HepG2 (cell line): Measurements from ENCODE around the gene CPEB3. TPM values are rescaled to one million over a fixed set of nuclear protein-coding genes. Genes with fewer than 3 reads are reported as not detected.
A peak's percentile ranks its signal among the peaks of the same experiment; 100 is the strongest.

Experiments used
- ATF7 ChIP-seq, 2 experiments: fragments of 450-650 bp in 1 of 2; sonication (generic) in 1 of 2; formaldehyde crosslinking in 1 of 2; IDR thresholded peaks; 2 replicates each; pipeline versions ENCODE4 v1.4.0 to v1.6.1; 2016 to 2020; ENCODE audit warnings: antibody characterized with exemption in 1 of 2, mild to moderate bottlenecking in 1 of 2, missing genetic modification reagents in 1 of 2
- CBFB ChIP-seq: sonication (generic); formaldehyde crosslinking; IDR thresholded peaks from 2 replicates; pipeline ENCODE4 v1.4.0; 2020; ENCODE audit warnings: missing genetic modification reagents
- KDM6A ChIP-seq: IDR thresholded peaks from 2 replicates; pipeline ENCODE4 v1.6.1; 2016; ENCODE audit warnings: low read depth
- NCOA5 ChIP-seq: sonication (generic); formaldehyde crosslinking; IDR thresholded peaks from 2 replicates; pipeline ENCODE4 v1.4.0; 2020; ENCODE audit warnings: missing genetic modification reagents
- RBFOX2 ChIP-seq: fragments of 200-400 bp; formaldehyde crosslinking; IDR thresholded peaks from 2 replicates; pipeline ENCODE4 v1.6.1; 2017; ENCODE audit warnings: low read depth, mild to moderate bottlenecking, low read length
- TMF1 ChIP-seq: sonication (generic); formaldehyde crosslinking; IDR thresholded peaks from 2 replicates; pipeline ENCODE4 v1.8.1; 2022; ENCODE audit warnings: low read depth, missing genetic modification reagents
- ZFP37 ChIP-seq: sonication (generic); formaldehyde crosslinking; IDR thresholded peaks from 2 replicates; pipeline ENCODE4 v1.4.0; 2020; ENCODE audit warnings: missing genetic modification reagents, borderline replicate concordance
- ZNF136 ChIP-seq: sonication (generic); formaldehyde crosslinking; IDR thresholded peaks from 2 replicates; pipeline ENCODE4 v1.8.1; 2022; ENCODE audit warnings: low read depth, mild to moderate bottlenecking, moderate library complexity, missing genetic modification reagents
- ZNF431 ChIP-seq: sonication (generic); formaldehyde crosslinking; IDR thresholded peaks from 2 replicates; pipeline ENCODE4 v1.9.0; 2022; ENCODE audit warnings: missing genetic modification reagents, low read depth, mild to moderate bottlenecking, borderline replicate concordance
- ZNF441 ChIP-seq: sonication (generic); formaldehyde crosslinking; IDR thresholded peaks from 2 replicates; pipeline ENCODE4 v1.7.0; 2021; ENCODE audit warnings: missing genetic modification reagents, borderline replicate concordance
- ZNF550 ChIP-seq: sonication (generic); formaldehyde crosslinking; IDR thresholded peaks from 2 replicates; pipeline ENCODE4 v1.4.0; 2020; ENCODE audit warnings: mild to moderate bottlenecking, missing genetic modification reagents, borderline replicate concordance
- ZNF674 ChIP-seq: sonication (generic); formaldehyde crosslinking; IDR thresholded peaks from 2 replicates; pipeline ENCODE4 v1.5.0; 2020; ENCODE audit warnings: low read depth, mild to moderate bottlenecking, missing genetic modification reagents
- ZNF768 ChIP-seq: sonication (generic); formaldehyde crosslinking; IDR thresholded peaks from 2 replicates; pipeline ENCODE4 v1.4.0; 2020; ENCODE audit warnings: missing genetic modification reagents
- polyA plus RNA-seq, 8 experiments: library from polyadenylated mRNA; depleted of rRNA in 3 of 8; stranded (reverse) in 7 of 8; unstranded in 1 of 8; fragments of >200 nt; fragmentation: Illumina TruSeq in 4 of 8; extraction: Trizol in 4 of 8; gene quantifications; 2 replicates each; pipeline versions ENCODE4 v1.2.1 to v1.2.3, GENCODE V29; 2011 to 2016; ENCODE audit warnings: low read depth in 4 of 8, missing spikeins in 1 of 8, mixed read lengths in 1 of 8; ENCODE audit not compliant: insufficient read depth in 1 of 8
- total RNA-seq, 5 experiments: library from RNA; depleted of rRNA; stranded (reverse); fragments of >200 nt; fragmentation: Illumina TruSeq; extraction: Trizol; gene quantifications; 2 replicates each; pipeline ENCODE4 v1.2.3, GENCODE V29; 2016; ENCODE audit warnings: low read depth in 1 of 5
- TF ChIP-seq, protein P1 (sequence below): IDR thresholded peaks from 2 replicates; pipeline ENCODE4 v1.6.1; 2016; ENCODE audit warnings: low read depth, control low read depth
- TF ChIP-seq, protein P2 (sequence below): sonication (generic); formaldehyde crosslinking; IDR thresholded peaks from 2 replicates; pipeline ENCODE4 v1.4.0; 2020; ENCODE audit warnings: missing genetic modification reagents
- TF ChIP-seq, protein P3 (sequence below): fragments of 450-650 bp; IDR thresholded peaks from 2 replicates; pipeline ENCODE4 v1.6.1; 2017
- TF ChIP-seq, protein P4 (sequence below): IDR thresholded peaks from 2 replicates; pipeline ENCODE4 v1.4.0; 2020; ENCODE audit warnings: mild to moderate bottlenecking, missing genetic modification reagents

Gene CPEB3
- total and polyA plus RNA-seq, 2 of the 13 experiments (the other 11 are each of a cell fraction or from before 2014, with no cell fraction given) = 0.66 to 0.70 TPM

DNA sequence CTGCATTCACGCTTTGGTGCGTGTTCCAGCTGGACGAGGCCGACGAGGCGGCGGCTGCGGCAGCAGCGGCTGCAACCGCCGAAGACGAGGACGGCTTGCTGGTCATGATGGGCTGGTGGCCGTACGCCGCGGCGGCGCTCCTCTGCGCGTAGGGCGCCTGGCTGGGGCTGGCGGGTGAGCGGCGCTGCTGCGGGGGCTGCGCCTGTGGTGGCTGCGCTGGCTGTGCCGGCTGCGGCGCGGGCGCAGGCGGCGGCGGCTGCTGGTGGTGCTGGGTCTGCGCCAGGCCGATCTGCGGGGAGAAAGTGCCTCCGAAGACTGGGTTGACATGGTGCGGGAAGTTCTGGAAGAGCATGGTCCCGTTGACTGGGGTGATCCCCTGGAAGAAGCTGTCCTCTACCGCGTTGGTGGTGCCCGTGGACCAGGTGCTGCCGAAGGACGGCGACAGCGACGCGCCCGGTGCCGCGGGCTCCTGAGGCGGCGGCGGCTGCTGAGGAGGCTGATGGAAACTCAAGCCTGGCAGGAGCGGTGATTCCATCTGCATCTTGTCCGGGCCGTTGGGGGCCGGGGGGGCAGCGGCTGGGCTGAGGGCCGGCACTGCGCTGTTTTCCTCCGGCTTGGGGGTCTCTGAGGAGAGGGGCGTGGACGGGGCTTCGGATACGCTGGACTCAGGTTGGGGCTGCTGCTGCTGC lies 51.1 kb downstream of the CPEB3 start (continued):
- TF ChIP-seq TMF1 = no peak
- no peak for TF ChIP-seq ZNF550 (CRISPR knock-in tag)
- TF ChIP-seq ZFP37 = no peak
- no peak for TF ChIP-seq CBFB (CRISPR knock-in tag)
- TF ChIP-seq NCOA5 = no peak
- TF ChIP-seq, protein P1, sequence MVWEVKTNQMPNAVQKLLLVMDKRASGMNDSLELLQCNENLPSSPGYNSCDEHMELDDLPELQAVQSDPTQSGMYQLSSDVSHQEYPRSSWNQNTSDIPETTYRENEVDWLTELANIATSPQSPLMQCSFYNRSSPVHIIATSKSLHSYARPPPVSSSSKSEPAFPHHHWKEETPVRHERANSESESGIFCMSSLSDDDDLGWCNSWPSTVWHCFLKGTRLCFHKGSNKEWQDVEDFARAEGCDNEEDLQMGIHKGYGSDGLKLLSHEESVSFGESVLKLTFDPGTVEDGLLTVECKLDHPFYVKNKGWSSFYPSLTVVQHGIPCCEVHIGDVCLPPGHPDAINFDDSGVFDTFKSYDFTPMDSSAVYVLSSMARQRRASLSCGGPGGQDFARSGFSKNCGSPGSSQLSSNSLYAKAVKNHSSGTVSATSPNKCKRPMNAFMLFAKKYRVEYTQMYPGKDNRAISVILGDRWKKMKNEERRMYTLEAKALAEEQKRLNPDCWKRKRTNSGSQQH (CRISPR knock-in tag) = no peak
- no peak for TF ChIP-seq ZNF431 (CRISPR knock-in tag)
- TF ChIP-seq, protein P2, sequence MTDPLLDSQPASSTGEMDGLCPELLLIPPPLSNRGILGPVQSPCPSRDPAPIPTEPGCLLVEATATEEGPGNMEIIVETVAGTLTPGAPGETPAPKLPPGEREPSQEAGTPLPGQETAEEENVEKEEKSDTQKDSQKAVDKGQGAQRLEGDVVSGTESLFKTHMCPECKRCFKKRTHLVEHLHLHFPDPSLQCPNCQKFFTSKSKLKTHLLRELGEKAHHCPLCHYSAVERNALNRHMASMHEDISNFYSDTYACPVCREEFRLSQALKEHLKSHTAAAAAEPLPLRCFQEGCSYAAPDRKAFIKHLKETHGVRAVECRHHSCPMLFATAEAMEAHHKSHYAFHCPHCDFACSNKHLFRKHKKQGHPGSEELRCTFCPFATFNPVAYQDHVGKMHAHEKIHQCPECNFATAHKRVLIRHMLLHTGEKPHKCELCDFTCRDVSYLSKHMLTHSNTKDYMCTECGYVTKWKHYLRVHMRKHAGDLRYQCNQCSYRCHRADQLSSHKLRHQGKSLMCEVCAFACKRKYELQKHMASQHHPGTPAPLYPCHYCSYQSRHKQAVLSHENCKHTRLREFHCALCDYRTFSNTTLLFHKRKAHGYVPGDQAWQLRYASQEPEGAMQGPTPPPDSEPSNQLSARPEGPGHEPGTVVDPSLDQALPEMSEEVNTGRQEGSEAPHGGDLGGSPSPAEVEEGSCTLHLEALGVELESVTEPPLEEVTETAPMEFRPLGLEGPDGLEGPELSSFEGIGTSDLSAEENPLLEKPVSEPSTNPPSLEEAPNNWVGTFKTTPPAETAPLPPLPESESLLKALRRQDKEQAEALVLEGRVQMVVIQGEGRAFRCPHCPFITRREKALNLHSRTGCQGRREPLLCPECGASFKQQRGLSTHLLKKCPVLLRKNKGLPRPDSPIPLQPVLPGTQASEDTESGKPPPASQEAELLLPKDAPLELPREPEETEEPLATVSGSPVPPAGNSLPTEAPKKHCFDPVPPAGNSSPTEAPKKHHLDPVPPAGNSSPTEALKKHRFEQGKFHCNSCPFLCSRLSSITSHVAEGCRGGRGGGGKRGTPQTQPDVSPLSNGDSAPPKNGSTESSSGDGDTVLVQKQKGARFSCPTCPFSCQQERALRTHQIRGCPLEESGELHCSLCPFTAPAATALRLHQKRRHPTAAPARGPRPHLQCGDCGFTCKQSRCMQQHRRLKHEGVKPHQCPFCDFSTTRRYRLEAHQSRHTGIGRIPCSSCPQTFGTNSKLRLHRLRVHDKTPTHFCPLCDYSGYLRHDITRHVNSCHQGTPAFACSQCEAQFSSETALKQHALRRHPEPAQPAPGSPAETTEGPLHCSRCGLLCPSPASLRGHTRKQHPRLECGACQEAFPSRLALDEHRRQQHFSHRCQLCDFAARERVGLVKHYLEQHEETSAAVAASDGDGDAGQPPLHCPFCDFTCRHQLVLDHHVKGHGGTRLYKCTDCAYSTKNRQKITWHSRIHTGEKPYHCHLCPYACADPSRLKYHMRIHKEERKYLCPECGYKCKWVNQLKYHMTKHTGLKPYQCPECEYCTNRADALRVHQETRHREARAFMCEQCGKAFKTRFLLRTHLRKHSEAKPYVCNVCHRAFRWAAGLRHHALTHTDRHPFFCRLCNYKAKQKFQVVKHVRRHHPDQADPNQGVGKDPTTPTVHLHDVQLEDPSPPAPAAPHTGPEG (CRISPR knock-in tag) = no peak
- TF ChIP-seq, protein P3, sequence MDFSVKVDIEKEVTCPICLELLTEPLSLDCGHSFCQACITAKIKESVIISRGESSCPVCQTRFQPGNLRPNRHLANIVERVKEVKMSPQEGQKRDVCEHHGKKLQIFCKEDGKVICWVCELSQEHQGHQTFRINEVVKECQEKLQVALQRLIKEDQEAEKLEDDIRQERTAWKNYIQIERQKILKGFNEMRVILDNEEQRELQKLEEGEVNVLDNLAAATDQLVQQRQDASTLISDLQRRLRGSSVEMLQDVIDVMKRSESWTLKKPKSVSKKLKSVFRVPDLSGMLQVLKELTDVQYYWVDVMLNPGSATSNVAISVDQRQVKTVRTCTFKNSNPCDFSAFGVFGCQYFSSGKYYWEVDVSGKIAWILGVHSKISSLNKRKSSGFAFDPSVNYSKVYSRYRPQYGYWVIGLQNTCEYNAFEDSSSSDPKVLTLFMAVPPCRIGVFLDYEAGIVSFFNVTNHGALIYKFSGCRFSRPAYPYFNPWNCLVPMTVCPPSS = no peak
- TF ChIP-seq ATF7 (IDR thresholded peaks at IDR 0.05) = no peak
- TF ChIP-seq ATF7 (CRISPR knock-in tag; IDR thresholded peaks at IDR 0.05) = no peak
- no peak for TF ChIP-seq ZNF674
- TF ChIP-seq ZNF768 = 0 out of 2 replicates have a peak, but pooled peaks have one; percentile 25
- TF ChIP-seq ZNF136 (CRISPR knock-in tag) = no peak
- 0 out of 2 replicates have a peak, but pooled peaks have one; percentile 17 for TF ChIP-seq ZNF441 (CRISPR knock-in tag)
- no peak for TF ChIP-seq KDM6A (CRISPR knock-in tag)
- peak; percentile 37; the same call in 1 of the 2 replicates for TF ChIP-seq RBFOX2
- TF ChIP-seq, protein P4, sequence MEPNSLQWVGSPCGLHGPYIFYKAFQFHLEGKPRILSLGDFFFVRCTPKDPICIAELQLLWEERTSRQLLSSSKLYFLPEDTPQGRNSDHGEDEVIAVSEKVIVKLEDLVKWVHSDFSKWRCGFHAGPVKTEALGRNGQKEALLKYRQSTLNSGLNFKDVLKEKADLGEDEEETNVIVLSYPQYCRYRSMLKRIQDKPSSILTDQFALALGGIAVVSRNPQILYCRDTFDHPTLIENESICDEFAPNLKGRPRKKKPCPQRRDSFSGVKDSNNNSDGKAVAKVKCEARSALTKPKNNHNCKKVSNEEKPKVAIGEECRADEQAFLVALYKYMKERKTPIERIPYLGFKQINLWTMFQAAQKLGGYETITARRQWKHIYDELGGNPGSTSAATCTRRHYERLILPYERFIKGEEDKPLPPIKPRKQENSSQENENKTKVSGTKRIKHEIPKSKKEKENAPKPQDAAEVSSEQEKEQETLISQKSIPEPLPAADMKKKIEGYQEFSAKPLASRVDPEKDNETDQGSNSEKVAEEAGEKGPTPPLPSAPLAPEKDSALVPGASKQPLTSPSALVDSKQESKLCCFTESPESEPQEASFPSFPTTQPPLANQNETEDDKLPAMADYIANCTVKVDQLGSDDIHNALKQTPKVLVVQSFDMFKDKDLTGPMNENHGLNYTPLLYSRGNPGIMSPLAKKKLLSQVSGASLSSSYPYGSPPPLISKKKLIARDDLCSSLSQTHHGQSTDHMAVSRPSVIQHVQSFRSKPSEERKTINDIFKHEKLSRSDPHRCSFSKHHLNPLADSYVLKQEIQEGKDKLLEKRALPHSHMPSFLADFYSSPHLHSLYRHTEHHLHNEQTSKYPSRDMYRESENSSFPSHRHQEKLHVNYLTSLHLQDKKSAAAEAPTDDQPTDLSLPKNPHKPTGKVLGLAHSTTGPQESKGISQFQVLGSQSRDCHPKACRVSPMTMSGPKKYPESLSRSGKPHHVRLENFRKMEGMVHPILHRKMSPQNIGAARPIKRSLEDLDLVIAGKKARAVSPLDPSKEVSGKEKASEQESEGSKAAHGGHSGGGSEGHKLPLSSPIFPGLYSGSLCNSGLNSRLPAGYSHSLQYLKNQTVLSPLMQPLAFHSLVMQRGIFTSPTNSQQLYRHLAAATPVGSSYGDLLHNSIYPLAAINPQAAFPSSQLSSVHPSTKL = no peak
